Amniotic epithelial cell (primary cell): Measurements from ENCODE around the gene LINGO1.

Experiments
- DNase-seq: peaks from one replicate; pipeline ENCODE4 v3.0.0-alpha.2; 2010; ENCODE audit warnings: low read depth

The LINGO1 gene

DNA sequence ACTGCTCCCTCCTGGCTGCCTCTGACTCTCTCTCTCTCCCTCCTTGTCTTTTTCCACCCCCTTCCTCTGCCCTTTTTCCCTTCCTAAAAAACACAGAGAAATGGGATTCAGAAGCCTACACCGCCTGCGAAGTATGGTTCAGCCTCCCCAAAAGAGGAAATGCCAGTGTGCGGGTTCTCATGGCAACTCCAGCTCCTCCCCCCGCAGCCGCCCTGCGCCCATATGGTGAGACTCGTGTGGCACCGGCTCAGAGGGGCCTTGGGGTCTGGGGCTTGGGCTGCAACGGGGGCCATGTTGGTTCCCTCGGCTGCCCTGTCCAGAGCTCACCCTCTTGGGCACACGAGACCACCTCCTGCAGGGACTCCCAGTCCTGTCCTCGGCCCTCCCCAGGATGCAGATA, 23.6 kb upstream of the LINGO1 start:
- DNase-seq: no peak

DNA sequence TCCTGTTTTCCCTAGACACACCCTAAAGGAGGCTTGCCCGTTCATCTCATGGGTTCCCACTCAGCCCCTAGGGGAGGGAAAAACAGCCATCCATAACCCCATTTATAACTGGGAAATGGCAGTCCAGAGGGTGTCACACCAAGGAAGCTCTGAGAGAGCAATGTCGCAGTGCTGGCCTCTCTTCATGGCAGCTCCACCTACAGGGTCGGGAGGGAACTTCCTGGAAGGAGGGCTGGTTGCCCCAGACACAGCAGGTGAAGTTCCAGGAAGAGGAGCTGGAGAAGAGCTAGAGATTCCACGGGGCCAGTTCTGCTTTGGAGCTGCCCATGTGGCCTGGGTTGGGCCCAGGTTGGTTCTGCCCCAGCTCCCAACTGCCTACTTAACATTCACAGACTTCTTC, 22.3 kb upstream of the LINGO1 start:
- DNase-seq: no peak

DNA sequence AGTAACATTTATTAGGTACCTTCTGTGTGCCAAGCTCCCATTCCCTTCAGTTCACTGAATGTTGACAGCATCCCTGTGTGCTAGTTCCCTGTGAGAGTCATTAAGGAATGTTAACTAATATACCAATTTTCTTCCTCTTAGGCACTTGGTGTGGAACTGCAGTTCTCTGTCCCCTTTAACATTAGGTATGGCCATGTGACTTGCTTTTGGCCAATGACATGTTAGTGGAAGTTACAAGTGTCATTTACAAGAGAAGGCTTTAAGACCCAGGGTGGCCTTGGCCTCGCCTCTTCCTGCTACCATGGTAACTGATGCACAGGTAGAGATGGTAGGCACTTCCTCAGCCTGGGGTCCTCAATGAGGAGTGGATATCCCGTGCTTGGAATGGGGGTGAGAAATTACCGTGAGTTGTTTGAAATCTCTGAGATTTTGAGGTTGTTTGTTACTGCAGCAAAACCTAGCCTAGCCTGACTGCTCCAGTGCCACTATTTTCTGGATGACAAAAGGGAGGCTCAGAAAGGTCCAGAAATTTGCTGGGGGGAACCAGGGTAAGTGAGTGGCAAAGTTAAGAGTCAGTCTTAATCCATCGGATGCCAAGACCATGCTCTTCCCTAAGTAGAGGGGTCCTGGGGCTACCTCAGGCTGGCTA, 21.2 kb upstream of the LINGO1 start:
- DNase-seq: no peak

DNA sequence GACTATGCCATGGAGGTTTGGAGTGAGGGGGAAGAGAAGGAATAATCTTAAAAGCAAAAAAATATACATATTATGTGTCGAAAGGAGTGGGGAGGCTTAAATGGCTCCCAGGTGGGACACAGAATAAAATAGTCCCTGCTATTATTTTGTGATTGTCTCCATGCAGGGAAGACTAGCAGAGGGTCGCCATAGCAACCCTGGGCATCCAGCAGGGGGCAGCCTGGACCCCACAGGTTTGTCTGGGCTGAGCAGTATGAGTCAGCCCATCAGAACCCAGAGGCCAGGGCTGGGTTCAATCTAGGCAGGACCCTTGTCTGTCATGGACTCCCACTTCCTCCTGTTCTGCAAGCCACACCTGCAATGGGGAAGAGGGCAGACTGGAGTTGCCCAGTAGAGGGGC, 17.6 kb upstream of the LINGO1 start:
- peak; percentile 21 for DNase-seq

DNA sequence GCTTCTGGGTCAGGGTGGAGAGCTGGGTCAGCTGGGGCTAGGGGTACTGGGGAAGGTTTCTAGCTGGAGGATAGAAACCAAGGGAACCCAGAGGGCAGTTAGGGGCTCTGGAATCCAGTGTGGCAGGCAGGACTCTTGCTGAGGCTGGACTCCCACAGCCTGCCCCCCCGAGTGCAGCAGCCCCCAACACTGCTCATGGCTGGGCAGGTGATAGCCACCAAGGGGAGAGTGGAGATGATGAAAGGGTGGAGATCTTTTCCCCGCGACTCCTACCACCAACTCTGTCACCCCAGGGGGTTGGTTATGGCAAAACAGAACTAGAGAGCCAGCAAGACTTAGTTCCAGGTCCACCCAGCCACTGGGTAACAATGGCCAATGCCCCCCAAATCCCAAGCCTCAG, 16.9 kb upstream of the LINGO1 start:
- DNase-seq: no peak

DNA sequence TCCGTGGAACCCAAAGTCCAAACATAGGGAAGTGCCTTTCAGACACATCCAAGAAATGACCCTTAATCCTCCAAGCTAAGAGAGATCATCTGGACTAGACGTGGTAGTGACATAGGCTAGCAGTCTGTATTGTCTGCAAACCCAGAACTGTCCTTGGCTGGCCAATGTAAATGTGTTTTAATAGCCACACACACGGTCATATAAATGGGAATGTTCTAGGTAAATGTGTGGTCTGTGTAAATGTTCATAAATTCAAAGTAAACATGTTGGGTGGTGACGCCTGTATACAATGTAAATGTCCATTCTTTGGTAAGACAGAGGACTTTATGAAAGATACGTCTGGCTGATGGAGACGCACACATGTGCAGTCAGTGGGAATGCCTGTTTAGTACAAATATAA, 16.3 kb upstream of the LINGO1 start:
- no peak for DNase-seq

DNA sequence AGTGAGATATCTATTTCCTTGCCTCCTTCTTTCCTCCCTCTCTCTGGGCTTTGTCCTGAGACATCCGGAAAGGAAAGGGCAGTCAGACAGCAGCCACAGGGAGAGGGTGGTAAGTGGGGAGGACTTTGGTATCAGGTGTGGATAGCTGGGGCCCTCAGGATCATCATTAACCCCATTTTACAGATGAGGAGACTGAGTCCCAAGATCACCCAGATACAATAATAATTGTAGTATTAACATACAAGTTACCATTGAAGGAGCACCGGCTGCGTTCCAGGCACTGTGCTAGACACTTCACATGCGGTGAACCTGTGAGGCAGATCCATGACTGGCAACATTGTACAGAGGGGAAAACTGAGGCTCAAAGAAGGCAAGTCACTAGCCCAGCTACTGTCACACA, 15.2 kb upstream of the LINGO1 start:
- DNase-seq: no peak

DNA sequence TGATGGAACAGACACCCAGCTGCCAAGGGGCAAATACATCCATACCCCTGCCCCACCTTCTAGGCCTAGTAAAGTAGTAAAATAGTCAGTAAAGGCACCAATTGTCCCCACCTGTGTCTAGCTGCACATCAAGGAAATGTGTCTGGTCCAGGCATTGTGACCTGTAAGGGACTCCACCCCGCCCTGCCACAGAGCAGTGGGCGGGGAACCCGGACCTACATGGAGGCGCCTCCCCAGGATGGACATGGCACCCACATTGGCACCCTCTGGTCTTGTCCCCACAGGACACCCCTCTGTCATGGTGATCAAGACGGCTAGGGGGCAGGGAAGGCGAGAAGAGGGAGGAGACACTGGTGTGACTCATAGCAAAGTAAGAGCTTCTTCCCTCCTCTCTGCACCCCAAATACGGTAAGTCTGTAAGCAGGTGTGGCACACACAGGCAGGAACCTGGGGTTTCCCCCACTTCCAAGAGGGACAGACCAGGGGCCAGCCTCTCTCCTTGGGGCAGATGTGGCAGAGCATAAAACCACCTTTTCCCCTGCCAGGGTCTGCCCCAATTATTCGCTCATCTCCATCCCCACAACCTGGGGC, 13.5 kb upstream of the LINGO1 start:
- no peak for DNase-seq

DNA sequence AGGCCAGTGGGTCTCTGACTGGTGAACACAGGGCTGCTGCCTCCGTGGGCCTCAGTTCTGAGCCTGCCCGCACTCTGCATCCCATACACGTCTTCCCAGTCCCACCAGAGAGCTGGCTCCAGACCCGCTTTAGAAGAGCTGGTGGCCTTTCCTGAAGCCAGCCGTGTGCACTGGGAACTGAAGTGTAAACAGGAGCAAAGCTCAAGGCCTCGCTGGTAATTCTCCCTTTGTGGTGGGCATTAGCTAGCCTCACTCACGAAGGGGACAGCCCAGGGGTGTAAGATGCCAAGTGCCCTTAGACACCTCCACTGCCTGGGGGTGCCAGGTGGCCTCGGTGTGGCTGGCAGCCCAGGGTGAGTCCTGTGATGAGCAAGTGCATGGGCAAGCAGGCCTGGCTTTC, 12.9 kb upstream of the LINGO1 start:
- DNase-seq: no peak

DNA sequence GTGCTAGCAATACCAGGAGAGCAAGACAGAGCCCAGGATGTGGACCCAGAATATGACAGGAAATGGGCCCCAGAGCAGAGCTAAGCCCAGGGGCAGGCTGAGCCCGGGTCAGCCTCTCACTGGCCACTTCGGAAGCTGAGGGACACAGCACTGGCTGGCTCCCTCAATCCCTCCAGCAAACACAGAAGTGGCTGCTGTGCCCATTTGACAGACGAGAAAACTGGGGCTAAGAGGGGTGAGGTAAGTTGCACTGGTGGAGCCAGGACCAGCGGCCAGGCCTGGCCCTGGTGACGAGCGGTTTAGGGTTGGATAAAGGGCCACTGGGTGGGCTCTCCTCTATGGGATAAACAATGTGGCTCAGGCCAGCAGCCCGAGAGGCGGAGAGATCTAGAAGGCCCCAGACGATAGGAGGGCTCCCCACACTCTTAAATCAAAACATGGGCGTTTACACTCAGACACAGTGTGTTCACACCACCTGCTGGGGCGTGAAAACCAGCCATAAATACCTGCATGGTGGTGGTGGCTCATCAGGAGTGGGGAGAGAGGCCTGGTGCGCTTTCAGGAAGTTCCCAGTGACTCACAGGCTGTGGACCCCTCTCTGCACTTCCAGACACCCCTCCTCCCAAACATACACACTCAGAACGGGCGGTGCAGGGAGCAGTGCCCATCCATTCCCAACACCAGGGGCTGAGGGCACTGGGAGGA, 12.0 kb upstream of the LINGO1 start:
- no peak for DNase-seq

DNA sequence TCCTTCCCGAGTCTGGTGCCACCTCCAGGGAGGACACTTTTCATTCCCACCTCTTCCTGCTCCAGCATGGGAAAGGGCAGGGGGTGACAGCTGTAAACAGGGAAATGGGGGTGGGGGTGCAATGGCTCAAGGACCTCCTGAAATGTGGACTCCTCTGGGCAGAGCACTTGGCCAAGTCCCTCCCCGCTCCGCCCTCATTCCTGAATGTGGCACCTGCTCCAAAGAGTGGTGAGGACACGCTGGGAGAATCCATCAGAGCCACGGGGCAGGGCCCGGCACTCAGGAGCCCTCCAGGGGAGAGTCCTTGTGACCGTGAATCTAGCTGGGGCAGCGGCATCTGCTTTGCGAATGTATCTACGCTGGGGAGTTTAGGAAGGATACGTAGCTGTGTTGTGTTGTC, 11.1 kb upstream of the LINGO1 start:
- DNase-seq: no peak

DNA sequence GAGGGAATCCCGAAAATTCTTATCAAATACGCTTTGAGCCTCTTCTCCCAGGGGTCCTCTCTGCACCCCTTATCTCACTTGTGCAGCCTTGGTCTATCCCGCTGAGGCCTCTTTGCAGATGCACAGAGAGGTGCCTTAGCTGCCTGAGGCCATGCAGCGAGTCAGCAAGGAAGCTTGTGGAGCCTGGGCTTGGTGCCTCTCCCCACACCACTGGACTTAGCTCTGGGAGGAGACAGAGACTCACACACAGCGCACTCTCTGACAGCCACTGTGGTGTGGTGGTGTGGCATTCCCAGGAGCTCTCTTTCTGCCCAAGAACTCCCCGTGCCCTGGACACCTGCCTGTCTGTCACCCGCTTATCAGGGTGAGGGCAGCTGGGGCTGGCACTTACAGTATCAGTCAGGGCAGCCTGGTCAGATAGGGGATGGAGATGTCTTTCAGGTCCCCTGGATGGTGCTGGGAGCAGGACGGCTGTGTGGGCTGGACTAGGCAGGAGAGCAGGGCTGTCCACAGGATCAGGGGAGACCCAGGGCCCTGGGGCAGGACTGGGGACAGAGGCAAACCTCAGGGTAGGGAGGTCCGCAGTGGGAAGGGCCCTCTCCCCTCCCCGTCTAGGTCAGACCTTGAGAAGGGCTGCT, 10.2 kb upstream of the LINGO1 start:
- no peak for DNase-seq

DNA sequence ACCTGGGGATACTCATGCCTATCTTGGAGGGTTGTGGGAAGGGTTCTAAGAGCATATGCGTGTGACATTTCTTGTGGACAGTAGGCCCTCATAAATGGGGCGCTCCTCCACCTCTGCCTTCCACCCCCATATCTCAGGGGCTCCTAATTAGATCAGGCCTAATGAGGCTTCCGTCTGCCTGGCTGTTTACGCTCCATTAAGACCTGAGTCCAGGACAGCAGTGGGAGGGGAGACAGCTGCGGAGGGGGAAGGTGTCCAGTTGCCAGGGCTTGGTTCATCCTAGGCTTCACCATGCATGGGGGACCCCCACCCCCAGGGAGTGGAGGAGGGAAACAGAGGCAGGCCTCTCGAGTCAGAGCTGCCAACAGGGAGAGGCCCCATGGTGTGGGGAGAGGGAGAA, 9.3 kb upstream of the LINGO1 start:
- DNase-seq: no peak

DNA sequence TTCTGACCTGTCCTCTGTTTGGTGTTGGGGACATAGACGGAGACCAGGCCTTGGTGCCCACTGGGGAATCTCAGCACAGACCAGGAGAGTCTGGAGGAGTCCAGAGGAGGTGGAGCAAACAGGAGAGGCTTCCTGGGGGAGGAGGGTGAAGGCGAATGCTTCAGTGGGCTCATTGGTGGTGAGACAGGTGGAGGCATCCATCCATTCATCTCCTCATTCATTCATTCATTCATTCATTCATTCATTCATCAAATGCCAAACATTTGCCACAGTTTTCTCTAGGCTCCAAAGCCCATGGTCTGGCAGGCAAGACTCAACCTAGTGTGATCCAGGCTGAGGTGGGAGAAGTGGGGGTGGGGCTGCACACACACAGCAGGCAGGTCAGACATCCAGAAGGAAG, 7.9 kb upstream of the LINGO1 start:
- no peak for DNase-seq

DNA sequence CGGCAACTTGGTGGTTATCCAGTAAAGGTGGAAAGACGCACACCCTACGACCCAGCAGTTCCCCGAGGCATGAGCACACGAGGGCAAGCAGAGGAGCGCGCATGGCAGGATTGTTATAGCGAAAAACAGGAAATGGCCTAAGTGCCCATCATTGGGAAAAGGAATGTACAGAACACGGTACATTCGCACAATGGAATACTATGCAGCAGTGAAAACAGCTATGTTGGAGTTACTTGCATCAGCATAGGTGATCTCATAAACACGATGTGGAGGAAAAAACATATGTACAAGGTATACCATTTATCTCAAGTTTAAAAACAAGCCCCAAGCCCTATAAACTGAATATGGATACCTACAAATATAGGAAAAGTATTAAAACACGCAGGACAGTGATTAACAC, 6.7 kb upstream of the LINGO1 start:
- DNase-seq: no peak

DNA sequence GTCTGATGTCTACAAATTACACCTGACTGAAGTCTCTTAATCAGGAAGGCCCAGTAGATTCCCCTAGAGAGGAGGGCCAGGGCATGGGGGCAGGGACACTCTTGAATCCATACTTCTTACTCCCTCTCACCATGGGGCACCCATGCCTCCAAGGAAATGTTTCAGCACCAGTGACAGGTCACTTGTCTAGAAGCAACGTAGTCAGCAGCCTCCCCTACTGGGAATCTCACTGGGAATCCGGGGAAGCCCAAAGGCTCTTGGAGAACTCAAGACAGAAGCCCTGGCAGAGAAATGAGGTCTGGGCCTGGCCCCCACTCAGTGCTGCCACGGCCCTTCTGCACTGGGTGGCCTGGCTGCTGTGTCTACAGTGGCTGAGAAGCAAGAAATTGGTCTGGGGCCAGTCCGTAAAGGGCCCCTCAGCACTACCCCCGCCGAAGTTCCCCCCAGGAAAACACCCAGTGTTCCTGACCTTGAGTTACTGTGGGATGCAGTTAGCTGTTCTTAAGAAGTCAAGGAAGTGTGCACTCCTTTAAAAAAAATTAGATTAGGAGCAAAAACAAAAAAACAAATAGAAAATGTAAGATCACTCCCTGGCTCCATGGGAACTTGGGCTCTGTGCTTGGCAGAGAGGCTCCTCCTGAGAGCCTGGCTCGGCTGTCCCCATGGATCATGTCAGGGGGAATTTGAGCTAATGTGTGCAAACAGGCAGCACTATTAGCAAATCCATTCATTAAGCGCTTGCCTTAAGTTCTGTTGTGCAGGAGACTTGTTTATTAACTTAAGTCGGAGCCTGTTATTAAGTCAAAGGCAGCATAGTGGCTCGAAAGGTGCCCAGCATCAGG, 5.4 kb upstream of the LINGO1 start:
- DNase-seq: no peak

DNA sequence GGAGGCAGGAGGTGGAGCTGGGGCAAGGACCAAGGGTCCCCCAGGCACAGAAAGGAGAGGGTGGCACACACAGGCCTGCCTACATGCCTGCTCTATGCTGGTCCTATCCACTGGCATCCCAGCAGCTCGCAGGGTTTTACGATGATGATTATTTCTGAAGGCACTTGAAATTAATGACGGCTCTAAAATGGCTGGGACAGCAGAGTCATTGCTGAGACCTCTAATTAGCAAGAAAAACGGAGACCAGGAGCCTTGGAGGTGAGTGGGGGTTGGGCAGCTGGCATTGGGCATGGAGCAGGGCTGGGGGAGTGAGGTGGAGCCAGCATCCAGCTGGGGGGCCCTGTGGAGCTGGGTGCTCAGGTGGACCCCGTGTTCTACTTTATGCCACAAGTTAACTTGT, 3.5 kb upstream of the LINGO1 start:
- DNase-seq: no peak

DNA sequence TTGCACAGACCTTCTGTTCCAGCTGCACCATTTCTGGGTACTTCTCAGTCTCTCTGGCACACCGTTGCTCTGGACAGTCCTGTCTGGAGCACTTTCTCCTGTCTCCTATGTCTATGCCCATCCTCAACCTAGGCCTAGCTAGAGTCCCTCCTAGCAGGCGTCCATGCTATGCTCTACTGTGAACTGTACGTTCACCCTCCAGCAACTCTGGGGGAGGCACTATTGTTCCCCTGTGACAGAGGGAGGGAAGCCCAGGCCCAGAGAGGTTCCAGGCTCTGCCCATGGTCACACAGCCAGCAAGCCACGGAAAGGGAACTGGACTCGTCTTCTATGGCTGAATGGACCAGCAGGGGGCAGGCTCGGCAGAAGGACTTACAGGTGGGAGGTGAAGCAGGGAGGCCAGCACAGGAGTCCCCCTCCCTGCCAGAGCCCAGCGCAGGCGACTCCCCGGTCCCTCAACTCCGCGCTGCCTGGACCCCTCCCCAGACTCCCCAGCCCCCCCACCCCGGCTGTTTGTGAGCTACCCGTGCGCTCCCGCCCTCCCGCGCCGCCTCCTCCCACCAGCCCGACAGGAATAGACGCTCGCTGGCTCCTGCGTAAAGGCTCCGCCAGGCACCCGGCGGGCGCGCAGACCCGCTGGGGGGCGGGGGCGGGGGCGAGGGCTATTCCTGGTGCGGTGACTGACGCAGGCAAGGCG, 1.7 kb upstream of the LINGO1 start:
- DNase-seq: peak; percentile 55

DNA sequence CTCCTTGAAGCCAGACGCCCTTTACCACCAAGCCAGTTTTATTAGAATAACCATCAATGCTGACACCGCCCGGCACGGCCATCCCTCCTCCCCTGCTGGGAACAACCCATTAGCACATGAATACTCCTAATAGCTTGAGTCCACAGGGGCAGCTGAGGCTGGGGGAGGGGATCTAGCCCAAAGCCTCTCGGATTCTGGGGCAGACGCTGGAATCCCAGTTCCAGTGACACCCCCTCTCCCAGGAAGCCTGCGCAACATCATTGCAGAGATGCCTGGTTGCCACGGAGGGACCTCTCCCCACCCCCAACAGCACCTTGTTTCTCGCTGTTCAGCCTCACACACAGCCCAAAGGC, 1.2 kb upstream of the LINGO1 start:
- DNase-seq: no peak

DNA sequence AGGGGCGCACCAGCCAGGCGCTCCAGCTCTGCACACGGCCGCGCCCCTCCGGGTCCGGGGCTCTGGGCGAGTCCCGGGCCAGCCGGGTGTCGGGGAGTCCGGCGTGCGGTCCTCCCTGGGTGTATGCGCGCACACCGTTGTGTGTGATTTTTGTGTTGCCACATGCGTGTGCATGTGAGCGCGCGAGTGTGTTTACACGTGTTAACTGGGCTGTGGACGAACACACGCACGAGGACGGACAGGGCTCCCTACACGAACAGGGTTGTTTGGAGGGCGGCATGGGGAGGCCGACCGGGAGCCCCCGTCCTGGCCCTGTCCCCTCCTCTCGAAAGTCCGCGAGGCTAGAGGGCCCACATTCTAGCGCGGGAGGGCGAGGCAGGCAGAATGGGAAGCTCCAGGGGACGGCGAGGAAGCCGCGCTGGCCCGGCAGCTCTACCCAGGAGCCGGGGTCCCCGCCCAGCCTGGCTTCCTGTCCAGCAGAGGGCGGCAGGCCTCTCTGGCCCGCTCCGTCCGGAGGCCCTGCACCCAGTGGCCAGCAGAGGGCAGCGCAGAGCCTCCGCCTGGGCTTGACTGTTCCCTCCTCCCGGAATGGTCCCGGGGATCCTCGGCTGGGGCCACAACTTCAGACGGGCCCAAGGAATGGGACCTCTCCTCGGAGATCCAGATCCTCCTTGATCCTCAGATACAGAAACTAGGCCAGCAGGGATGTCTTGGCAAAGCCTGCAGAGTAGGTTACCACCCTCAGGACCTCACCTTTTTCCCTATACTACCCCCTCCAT, 611 bp upstream of the LINGO1 start:
- peak; percentile 61 for DNase-seq
